Measurements from ENCODE around the gene TRIM2. TPM values are rescaled to one million over a fixed set of nuclear protein-coding genes. Genes with fewer than 3 reads are reported as not detected.

The TRIM2 gene
- total RNA-seq, 6 donors from 2014 or later: 17.6 to 45.1 (median 30.2) TPM

- DNase-seq (no peak), ATAC-seq (ENCODE audit: low FRiP score in 2 of 2) (no peak)
- no peaks in the 10 kb centered on the region for H3K36me3 ChIP-seq
- H3K4me1 ChIP-seq: peaks cover 11 to 19% (median 14%) of the 10 kb centered on the region in 4 donors
- no peak overlapping the region for H3K4me3 ChIP-seq
- TF ChIP-seq, protein P1, sequence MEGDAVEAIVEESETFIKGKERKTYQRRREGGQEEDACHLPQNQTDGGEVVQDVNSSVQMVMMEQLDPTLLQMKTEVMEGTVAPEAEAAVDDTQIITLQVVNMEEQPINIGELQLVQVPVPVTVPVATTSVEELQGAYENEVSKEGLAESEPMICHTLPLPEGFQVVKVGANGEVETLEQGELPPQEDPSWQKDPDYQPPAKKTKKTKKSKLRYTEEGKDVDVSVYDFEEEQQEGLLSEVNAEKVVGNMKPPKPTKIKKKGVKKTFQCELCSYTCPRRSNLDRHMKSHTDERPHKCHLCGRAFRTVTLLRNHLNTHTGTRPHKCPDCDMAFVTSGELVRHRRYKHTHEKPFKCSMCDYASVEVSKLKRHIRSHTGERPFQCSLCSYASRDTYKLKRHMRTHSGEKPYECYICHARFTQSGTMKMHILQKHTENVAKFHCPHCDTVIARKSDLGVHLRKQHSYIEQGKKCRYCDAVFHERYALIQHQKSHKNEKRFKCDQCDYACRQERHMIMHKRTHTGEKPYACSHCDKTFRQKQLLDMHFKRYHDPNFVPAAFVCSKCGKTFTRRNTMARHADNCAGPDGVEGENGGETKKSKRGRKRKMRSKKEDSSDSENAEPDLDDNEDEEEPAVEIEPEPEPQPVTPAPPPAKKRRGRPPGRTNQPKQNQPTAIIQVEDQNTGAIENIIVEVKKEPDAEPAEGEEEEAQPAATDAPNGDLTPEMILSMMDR (IDR thresholded peaks at IDR 0.05): no peak
- no peak for TF ChIP-seq POLR2A (IDR thresholded peaks at IDR 0.05)
- no peak for TF ChIP-seq EP300 (IDR thresholded peaks at IDR 0.05)
- no peak for TF ChIP-seq POLR2AphosphoS5 (IDR thresholded peaks at IDR 0.05)
- no peak overlapping the region for H3K27ac ChIP-seq
- no peaks in the 10 kb centered on the region for H3K27me3 ChIP-seq
- WGBS, 2 donors: 86 to 97% methylated on average over 5 of the region's 5 CpGs
- H3K9me3 ChIP-seq: no peaks in the 10 kb centered on the region
Observed at GRCh38 chr4:153238135-153238919, 34.1 kb downstream of the TRIM2 start.

DNA sequence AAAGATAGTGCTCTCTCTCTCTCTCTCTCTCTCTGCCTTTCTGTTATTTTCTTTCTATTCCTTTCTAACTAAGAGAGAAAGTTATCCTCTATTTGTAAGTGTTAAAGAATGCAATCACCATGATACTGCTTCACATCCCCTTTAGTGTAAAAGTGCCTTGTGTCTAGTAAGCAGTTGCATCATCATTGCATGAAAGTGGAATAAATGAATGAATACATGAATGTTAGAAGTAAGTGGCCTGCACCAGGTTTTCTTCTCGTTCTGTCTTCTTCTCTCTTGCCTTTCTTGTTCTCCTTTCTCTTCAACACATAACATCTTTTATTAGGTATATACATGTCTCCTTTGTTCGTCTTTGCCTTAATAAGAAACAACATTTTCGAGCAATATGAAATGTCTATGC, 35.2 kb downstream of the TRIM2 start:
- 94% methylated on average over 3 of the region's 3 CpGs for WGBS, 2 donors
- ATAC-seq (ENCODE audit: low FRiP score in 2 of 2) (no peak), DNase-seq (no peak)
- Histone ChIP-seq H3K27ac (no peak overlapping the region), H3K27me3 (no peaks in the 10 kb centered on the region), H3K9me3 (no peaks in the 10 kb centered on the region), H3K4me3 (no peak overlapping the region), H3K4me1 (peaks cover under 1 to 12% (median 4%) of the 10 kb centered on the region in 4 donors), H3K36me3 (no peaks in the 10 kb centered on the region)
- TF ChIP-seq POLR2AphosphoS5 (IDR thresholded peaks at IDR 0.05): no peak
- TF ChIP-seq EP300 (IDR thresholded peaks at IDR 0.05): no peak
- no peak for TF ChIP-seq POLR2A (IDR thresholded peaks at IDR 0.05)
- TF ChIP-seq, protein P1 (IDR thresholded peaks at IDR 0.05): no peak

DNA sequence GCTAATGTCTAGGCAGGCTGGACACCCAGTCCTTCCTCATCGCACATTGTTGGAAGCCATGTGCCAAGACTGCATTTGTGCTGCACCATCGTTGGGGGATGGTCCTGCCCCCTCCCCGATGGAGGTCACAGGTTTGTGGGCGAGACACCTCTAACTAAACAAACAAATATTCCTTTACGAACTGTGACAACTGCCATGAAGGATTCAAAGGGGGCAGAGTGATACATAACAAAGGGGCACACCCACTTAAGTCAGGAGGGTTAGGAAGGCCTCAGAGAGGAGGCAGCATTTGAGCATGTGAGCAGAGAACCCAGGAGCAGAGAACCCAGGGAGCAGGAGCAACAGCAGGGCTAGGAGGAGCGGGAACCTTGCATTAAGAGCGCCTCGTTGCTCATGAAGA, 37.1 kb downstream of the TRIM2 start:
- no peak for TF ChIP-seq POLR2AphosphoS5 (IDR thresholded peaks at IDR 0.05)
- no peak for TF ChIP-seq EP300 (IDR thresholded peaks at IDR 0.05)
- TF ChIP-seq POLR2A (IDR thresholded peaks at IDR 0.05): no peak
- TF ChIP-seq, protein P1 (IDR thresholded peaks at IDR 0.05): no peak
- 88% methylated on average over 8 of the region's 8 CpGs for WGBS, 2 donors

GRCh38 chr4:153241970-153242838, 38.0 kb downstream of the TRIM2 start:
- DNase-seq (no peak), ATAC-seq (ENCODE audit: low FRiP score in 2 of 2) (no peak)
- Histone ChIP-seq H3K9me3 (no peaks in the 10 kb centered on the region), H3K36me3 (no peaks in the 10 kb centered on the region), H3K27ac (peak overlapping the region in 1 of 4 donors; percentile 29), H3K27me3 (no peaks in the 10 kb centered on the region), H3K4me1 (peaks cover 0 to 12% (median 3%) of the 10 kb centered on the region in 4 donors), H3K4me3 (no peak overlapping the region)
- WGBS, 2 donors: 47 to 58% methylated on average over 13 of the region's 13 CpGs
- TF ChIP-seq, protein P1 (IDR thresholded peaks at IDR 0.05): no peak
- TF ChIP-seq POLR2AphosphoS5 (IDR thresholded peaks at IDR 0.05): no peak
- no peak for TF ChIP-seq EP300 (IDR thresholded peaks at IDR 0.05)
- no peak for TF ChIP-seq POLR2A (IDR thresholded peaks at IDR 0.05)

More for the DNA sequence above, 37.1 kb downstream of the TRIM2 start:
- ATAC-seq (ENCODE audit: low FRiP score in 2 of 2) (no peak), DNase-seq (no peak)
- H3K4me1 ChIP-seq: peaks cover 0 to 12% (median 3%) of the 10 kb centered on the region in 4 donors
- H3K27me3 ChIP-seq: no peaks in the 10 kb centered on the region
- H3K9me3 ChIP-seq: no peaks in the 10 kb centered on the region
- H3K4me3 ChIP-seq: no peak overlapping the region
- H3K27ac ChIP-seq: no peak overlapping the region
- no peaks in the 10 kb centered on the region for H3K36me3 ChIP-seq

Data from upper lobe of left lung (tissue), 6 donors.